BE2C (cell line): ENCODE measurements around the gene PLLP.

Source experiments
- DNase-seq: peaks from one replicate; pipeline ENCODE4 v3.0.0-alpha.2; 2020
- H3K27me3 ChIP-seq: fragments of 250-450 bp; sonication (Bioruptor Pico); 2 replicates; pipeline ENCODE4 v1.5.1; 2020; ENCODE audit warnings: mild to moderate bottlenecking
- H3K36me3 ChIP-seq: fragments of 250-450 bp; sonication (Bioruptor Pico); 2 replicates; pipeline ENCODE4 v1.5.1; 2020; ENCODE audit warnings: mild to moderate bottlenecking
- H3K4me1 ChIP-seq: fragments of 250-450 bp; sonication (Bioruptor Pico); 2 replicates; pipeline ENCODE4 v1.5.1; 2020
- H3K4me3 ChIP-seq: 2 replicates; pipeline ENCODE4 v1.5.1; 2011; ENCODE audit warnings: low read depth, low read length
- H3K9me3 ChIP-seq: fragments of 250-450 bp; sonication (Bioruptor Pico); 2 replicates; pipeline ENCODE4 v1.5.1; 2020
- TF ChIP-seq, protein P1 (sequence below): IDR thresholded peaks from 2 replicates; pipeline ENCODE4 v1.5.1; 2012; ENCODE audit warnings: mild to moderate bottlenecking, low read depth, low read length

The PLLP gene

DNA sequence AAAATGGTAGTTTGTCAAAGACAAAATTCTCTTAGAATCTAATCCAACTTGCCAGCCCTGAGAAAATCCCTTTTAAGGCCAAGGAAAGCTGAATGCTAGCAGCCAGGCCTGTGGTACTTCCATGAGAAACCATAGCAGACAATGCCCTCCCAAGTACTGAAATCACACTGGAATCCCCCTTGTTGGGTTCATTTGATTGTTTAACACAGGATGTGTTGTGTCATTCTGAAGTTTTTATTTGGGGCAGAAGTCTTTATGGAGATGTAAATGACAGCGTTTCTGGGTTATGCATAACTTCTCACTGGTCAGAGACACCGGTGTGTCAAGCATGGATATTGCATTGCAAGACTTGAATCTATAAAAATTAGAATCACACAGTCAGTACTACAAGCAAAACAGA is 45.4 kb downstream of the PLLP start:
- no peaks in the 10 kb centered on the region for H3K4me1 ChIP-seq
- TF ChIP-seq, protein P1, sequence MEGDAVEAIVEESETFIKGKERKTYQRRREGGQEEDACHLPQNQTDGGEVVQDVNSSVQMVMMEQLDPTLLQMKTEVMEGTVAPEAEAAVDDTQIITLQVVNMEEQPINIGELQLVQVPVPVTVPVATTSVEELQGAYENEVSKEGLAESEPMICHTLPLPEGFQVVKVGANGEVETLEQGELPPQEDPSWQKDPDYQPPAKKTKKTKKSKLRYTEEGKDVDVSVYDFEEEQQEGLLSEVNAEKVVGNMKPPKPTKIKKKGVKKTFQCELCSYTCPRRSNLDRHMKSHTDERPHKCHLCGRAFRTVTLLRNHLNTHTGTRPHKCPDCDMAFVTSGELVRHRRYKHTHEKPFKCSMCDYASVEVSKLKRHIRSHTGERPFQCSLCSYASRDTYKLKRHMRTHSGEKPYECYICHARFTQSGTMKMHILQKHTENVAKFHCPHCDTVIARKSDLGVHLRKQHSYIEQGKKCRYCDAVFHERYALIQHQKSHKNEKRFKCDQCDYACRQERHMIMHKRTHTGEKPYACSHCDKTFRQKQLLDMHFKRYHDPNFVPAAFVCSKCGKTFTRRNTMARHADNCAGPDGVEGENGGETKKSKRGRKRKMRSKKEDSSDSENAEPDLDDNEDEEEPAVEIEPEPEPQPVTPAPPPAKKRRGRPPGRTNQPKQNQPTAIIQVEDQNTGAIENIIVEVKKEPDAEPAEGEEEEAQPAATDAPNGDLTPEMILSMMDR = no peak

DNA sequence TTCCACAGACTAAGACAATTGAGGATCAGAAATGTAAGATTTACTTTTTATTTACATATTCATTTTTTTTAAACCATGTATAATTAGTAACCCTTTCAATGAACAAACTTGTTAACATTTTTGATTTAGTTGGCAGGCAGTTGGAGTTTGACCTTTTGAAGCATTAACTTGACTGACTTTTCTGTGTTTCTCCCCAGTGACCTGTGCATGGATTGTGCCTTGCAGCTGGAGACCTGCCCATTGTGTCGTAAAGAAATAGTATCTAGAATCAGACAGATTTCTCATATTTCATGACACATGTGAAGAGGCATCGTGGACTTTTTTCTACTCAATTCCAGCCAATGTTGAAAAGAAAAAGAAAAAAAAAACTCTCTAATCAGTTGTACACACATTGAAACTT is 45.8 kb downstream of the PLLP start:
- no peaks in the 10 kb centered on the region for H3K4me1 ChIP-seq
- peaks cover 53% of the 10 kb centered on the region for H3K36me3 ChIP-seq
- no peaks in the 10 kb centered on the region for H3K27me3 ChIP-seq
- no peak overlapping the region for H3K4me3 ChIP-seq
- TF ChIP-seq, protein P1 = no peak
- no peaks in the 10 kb centered on the region for H3K9me3 ChIP-seq
- no peak for DNase-seq

More for the DNA sequence above, 45.4 kb downstream of the PLLP start:
- H3K4me3 ChIP-seq = no peak overlapping the region
- DNase-seq = no peak
- no peaks in the 10 kb centered on the region for H3K9me3 ChIP-seq
- H3K36me3 ChIP-seq = peaks cover 49% of the 10 kb centered on the region
- no peaks in the 10 kb centered on the region for H3K27me3 ChIP-seq

DNA sequence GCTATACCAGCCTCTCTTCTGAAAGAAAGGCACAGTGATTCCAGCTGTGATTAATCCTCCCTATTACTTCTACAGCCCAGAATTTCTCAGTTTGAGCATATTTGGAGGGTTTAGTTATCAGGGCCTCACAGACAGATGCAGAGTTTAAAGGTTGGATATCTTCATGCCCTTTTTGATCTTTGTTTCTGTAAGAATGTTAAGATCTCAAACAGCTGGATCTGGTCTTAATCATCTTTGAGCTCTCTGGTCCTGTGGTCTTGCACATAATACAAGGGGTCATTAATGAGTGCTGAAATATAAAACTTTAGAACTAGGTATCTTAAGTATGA is 48.5 kb downstream of the PLLP start:
- Histone ChIP-seq H3K27me3 (no peaks in the 10 kb centered on the region), H3K4me1 (no peaks in the 10 kb centered on the region; the same call in 1 of the 2 replicates), H3K4me3 (no peak overlapping the region), H3K9me3 (no peaks in the 10 kb centered on the region), H3K36me3 (peaks cover 79% of the 10 kb centered on the region)
- TF ChIP-seq, protein P1 = no peak
- no peak for DNase-seq

DNA sequence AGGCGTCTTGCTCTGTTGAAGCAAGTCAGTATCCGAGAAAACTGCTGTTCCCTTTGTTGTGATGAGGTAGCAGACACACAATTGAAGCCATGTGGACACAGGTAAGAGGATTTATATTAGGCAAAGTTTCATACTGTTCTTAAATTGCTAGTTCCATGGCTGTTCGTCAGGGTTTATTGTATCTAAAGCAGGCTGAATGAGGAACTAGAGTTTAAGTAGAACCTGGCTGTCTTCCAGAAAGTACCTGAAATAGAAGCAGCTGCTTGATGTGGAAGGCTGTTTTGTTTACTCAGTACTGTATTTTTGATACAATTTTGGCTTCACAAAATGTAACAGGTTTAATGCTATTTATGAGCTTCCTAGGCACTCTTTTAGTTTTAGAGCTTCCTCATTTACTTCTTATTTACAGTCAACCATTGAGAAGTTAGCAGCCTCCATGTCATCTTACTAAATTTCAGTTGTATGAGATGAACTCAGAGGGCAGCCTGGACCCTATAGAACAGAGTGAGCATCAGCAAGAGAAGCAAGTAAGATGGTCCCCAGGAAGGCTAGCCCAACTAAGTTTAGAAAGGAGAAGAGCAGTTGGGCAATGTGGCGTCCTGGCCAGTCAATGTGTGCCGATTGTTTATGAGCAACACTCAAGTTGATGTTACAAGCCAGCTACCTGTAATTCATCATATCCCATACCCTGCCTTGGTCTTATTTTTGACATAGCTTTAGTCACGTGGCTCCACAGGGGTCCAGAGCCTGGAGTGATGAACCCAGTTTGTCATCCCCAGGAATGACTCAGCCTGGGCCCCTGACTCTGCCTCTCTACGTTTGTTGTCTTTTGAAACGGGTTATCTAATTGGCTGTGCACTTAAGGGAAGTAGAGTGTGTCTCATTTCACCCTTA is 49.1 kb downstream of the PLLP start:
- H3K36me3 ChIP-seq = peaks cover 85% of the 10 kb centered on the region

GRCh38 chr16:57234707-57235092 is 49.8 kb downstream of the PLLP start:
- peaks cover 89% of the 10 kb centered on the region for H3K36me3 ChIP-seq
- H3K4me3 ChIP-seq = no peak overlapping the region
- no peaks in the 10 kb centered on the region for H3K9me3 ChIP-seq
- no peak for DNase-seq
- H3K4me1 ChIP-seq = no peaks in the 10 kb centered on the region; the same call in 1 of the 2 replicates
- H3K27me3 ChIP-seq = no peaks in the 10 kb centered on the region
- TF ChIP-seq, protein P1 = no peak

More for the DNA sequence above, 49.1 kb downstream of the PLLP start:
- Histone ChIP-seq H3K9me3 (no peaks in the 10 kb centered on the region), H3K4me1 (no peaks in the 10 kb centered on the region; the same call in 1 of the 2 replicates), H3K27me3 (no peaks in the 10 kb centered on the region), H3K4me3 (no peak overlapping the region)
- TF ChIP-seq, protein P1 = no peak
- no peak for DNase-seq
